GM19035 (cell line): ENCODE measurements around the gene TMC3.

Source experiments
- ATAC-seq: cut with Tn5 transposase; IDR thresholded peaks from one replicate; pipeline ENCODE4 v1.9.1; 2021; ENCODE audit not compliant: unreplicated experiment

The TMC3 gene

DNA sequence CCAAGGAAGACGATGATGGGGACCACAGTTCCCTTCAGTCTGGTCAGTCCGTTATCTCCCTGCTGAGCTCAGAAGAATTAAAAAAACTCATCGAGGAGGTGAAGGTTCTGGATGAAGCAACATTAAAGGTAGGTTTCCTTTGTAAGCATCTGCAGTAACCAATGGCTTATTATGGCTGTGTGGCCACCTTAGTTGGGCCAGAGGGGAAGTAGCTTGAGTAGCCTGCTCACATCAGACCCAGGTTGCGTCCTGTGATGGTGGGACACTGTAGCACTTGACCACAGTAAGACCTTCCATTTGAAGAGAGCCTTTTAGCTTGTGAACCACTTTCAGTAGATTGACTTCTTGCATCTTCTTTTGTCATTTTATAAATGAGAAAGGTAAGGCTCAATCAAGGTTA lies 72.6 kb downstream of the TMC3 start:
- ATAC-seq, result peak; percentile 23

DNA sequence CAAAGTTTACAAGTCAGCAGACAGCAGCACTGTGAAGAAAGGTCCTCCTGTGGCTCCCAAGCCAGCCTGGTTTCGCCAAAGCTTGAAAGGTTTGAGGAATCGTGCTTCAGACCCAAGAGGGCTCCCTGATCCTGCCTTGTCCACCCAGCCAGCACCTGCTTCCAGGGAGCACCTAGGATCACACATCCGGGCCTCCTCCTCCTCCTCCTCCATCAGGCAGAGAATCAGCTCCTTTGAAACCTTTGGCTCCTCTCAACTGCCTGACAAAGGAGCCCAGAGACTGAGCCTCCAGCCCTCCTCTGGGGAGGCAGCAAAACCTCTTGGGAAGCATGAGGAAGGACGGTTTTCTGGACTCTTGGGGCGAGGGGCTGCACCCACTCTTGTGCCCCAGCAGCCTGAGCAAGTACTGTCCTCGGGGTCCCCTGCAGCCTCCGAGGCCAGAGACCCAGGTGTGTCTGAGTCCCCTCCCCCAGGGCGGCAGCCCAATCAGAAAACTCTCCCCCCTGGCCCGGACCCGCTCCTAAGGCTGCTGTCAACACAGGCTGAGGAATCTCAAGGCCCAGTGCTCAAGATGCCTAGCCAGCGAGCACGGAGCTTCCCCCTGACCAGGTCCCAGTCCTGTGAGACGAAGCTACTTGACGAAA lies 74.3 kb downstream of the TMC3 start:
- no peak for ATAC-seq

DNA sequence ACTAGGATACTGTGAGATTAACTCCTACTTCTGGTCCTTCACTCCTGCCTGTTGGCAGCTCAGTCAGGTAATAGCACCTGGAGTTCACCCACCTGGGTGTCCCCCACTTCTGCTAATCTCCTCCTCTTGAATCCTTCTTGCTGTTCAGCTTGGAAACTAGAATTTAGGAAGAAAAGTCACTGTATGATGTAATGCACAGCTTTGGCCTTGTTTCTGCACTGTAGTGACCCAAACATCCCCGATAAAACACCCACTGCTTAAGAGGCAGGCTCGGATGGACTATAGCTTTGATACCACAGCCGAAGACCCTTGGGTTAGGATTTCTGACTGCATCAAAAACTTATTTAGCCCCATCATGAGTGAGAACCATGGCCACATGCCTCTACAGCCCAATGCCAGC lies 74.9 kb downstream of the TMC3 start:
- no peak for ATAC-seq

DNA sequence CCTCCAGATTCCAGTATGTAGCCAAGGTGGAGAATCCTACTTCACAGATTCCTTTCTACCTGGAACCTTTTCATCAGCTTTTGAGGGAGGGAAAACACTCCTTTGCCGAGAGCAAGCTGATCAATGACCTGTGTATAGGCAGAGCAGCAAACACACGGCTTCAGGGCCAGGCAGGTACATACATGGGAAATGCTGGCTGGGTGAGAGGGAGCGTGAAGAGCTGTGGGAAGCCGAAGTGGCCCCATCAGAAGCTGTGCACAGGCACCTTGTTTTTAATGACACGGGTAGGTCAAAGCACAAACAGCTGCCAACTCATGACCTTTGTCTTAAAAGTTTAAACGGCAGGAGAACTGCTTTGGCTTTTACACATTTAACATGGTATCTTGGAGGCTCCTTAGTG lies 75.4 kb downstream of the TMC3 start:
- ATAC-seq, result no peak

DNA sequence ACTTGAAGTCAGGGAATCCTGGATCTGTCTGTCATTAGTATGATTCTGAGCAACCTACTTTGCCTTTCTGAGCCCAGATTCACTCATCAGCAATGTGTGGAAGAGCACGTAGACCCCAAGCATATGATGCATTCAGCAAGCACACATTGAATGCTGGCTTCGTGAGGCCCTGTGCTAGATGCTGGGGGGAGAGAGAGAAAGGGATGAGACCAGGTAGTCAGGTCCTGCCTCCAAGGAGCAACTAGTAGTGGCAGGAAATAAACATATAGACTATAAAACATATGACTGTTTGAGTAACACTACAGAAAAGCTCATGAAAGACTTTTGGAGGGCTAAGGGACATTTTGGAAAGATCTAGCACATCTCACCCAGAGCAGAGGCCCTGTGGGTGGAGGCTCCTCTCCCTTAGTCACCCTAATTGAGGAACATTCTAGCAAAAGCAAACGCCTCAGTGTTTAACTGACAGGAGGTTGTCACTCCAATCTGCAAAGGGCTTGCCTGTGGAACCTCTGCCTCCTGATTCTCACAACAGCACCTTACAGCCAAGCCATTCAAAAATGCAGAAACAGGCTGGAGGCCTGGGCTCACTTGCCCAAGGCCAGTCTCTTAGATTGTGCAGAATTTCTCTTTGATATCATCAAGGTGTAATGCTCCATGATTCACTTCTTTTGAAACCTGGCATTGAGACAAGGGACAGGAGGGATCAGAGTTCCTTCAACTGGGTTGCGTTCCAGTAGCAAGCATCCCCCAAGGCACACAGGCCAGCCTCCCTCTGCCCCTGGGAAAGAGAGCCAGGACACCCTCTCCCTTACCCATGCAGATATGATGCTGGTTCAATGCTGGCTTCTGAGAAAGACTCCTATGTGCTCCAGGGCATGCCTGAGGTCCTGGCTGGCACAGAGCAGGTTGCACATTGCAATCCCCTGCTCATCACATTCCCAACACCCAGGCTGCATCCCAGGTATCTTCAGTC lies 76.1 kb downstream of the TMC3 start:
- no peak for ATAC-seq

DNA sequence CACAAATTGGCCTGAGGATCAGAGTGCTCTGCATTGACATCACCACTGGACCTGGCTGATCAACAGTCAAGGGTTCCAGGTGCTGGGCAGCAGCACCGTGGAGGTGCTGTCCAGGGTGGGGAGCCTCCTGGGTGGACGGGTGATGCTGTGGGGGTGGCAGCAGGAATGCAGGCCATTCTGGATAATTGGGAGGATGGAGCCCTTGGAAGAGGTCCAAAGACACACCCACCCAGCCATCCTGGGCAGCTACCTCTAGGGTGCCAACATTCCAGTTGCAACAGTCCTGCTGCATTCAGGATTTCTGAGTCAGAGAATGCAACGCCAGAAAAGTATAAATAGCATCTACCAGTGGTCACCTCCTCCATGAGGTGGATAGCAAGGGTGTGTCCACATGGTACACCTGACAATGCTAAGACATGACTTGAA lies 76.9 kb downstream of the TMC3 start:
- no peak for ATAC-seq

DNA sequence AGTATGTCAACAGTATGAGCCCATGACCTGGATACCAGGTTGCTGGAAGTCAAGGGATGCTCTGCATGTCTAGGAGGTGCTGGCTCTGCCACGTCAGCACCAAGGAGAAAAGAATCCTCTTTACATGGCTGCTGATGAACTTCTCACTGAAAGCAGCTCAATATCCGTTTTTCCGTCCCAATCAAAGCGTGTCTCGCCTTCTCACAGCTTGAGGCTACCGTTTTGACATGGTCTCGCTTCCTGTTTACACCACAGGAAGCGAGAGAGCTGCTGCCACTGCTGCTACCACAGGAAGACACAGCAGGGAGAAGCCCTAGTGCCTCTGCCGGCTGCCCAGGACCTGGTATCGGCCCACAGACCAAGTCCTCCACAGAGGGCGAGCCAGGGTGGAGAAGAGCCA lies 77.3 kb downstream of the TMC3 start:
- peak; percentile 39 for ATAC-seq

DNA sequence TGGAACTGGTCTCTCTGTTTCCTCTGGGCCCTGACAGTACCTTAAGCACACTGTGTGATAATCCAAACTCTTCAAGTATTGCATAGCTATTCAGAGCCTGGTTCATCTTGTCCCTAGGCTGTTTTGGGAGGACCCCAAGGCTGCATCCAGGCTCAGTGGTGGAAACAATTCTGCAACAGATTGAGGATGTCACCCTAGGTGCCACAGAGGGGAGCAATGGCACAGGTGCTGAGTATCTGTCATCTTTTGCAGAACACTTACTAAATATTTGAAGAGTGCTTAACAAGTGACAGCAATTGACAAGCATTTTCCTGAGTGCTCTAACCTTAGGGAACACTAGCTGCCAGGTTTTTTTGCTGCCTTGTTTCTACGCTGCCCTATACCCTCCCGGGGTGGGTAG lies 77.8 kb downstream of the TMC3 start:
- ATAC-seq, result no peak

DNA sequence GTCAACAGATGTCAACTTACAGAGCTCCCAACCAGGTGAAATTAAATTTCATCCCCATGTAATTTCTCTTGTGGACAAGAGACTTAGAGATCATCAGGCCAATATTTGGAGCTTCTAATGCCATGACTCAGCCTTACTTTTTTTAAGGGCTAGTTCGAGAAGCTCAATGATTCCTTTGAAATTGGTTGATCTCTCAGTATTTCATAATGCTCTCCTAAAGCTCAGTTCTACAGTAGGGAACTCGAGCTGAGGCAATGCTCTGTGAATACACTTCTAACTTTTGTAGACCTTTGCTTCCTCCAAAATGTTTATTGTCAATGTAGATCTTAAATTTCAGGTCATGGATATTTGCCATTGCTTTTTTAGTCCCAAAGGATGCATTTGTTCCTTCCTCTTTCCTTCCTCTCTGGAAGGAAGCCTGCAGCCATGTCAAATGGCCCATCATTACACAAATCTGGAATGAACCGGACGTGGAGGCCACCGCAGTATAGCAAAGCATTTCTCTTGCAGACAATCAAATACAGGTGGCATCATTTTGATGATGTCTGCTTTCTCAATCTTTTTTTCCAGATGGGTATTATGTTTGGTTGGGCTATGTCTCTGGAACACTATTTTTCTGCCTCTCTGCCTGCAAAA lies 78.4 kb downstream of the TMC3 start:
- no peak for ATAC-seq

DNA sequence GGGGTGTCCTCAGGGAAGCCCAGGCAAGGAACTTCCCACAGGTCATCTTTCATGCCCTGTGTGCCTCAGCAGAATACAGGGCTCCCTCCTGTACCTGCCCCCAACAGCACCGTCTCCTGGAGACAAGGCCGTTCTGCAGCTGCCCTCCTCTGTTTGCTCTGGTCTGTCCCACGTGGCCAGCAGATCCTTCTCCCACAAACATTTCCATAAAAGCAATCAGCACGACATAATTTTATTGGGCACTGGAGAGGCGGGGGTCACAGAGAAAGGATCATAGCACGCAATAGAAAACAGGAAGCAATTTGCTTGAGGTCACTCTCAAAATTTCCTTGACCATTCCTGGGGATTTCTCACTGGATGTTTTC lies 79.5 kb downstream of the TMC3 start:
- ATAC-seq, result no peak

DNA sequence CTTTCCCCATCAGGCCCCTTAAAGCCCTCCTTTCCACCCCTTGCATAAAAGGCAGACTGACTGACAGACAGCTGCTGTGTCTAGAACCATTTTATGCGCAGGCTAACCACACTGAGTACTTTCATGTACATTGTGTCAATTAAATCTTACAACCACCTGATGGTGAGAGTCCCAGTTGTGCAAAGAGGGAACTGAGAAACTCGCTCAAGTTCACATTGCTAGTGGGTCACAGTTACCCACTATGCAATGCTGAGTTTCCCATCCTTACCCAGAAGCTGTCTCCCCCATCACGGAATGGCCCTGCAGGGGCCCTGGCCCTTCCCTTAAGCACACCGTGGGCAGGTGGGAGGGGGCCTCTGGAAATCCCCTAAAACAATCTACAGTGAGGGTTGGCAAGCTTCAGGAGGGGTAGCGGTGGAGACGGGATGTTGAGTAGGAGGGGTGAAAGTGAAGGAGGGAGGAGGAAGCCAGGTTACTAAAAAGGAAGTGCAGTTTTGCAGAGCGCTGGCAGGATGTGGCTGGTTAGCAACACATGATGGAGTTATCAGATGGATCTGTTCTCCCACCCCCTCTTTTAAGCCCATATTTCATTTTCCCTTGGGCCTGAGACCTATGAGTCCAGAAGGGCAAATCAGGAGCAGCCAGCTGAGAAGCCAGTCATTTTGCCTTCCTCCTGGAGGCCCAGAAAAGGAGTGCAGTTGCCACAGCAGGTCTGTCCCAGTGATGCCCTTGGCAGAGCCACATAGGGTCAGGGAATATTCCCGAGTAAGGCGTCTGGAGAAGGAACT lies 80.1 kb downstream of the TMC3 start:
- peak; percentile 61 for ATAC-seq

DNA sequence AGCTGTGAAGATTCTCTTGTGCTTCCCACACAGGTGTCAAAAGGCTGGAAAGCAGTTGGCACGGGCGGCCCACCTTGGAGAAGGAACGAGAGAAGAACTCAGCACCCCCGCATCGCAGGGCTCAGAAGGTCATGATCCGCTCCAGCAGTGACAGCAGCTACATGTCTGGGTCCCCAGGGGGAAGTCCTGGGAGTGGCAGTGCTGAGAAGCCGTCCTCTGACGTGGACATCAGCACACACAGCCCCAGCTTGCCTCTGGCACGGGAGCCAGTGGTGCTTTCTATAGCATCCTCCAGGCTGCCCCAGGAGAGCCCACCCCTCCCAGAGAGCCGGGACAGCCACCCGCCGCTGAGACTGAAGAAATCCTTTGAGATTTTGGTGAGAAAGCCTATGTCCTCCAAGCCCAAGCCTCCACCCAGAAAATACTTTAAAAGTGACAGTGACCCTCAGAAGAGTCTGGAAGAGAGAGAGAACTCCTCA lies 81.5 kb downstream of the TMC3 start:
- ATAC-seq, result peak; percentile 41

DNA sequence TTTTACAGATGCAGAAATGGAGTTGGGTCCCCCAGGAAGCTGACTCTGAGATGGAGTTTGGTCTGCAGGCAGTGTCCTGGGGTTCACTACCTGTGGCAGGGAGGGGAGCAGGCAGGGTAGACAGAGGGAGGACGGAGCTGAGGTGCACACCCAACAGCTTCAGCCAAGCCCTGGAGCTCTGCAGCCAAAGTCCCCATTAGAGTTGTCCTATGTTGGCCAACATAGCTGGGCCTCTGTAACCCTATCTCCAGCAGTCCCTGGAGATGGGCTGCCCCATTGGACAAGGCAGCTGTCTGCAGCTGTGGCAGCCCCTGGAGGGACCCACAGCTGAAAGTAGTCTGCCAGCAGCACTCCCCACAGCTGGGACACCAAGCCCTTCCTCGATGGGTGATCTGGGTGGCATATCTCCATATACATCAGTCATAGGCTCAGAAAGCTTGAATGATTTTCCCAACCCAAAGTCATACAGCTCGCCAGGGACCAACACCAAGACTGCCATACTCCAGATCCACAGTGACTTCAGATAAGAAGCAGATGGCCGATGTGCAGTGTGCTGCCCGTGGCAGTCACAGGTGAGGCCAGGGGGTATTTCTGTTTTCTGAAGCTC lies 82.0 kb downstream of the TMC3 start:
- peak; percentile 2 for ATAC-seq

DNA sequence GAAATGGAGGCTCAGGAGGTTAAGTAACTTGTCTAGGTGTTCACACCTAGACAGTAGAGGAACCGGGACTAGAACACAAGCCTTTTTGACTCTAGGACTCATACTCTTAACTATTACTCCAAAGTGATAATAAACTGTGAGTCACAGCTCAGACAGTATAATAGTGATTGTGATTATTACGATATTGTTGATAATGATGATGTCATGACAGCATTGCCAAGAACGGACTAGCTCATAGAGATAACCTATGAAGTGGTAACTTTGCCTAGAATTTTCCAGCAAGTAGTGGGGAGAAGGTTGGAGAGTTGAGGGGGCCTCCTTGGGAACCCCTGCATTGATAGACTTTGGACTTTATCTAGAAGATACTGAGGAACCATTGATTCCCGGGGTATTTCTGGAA lies 84.1 kb downstream of the TMC3 start:
- no peak for ATAC-seq

DNA sequence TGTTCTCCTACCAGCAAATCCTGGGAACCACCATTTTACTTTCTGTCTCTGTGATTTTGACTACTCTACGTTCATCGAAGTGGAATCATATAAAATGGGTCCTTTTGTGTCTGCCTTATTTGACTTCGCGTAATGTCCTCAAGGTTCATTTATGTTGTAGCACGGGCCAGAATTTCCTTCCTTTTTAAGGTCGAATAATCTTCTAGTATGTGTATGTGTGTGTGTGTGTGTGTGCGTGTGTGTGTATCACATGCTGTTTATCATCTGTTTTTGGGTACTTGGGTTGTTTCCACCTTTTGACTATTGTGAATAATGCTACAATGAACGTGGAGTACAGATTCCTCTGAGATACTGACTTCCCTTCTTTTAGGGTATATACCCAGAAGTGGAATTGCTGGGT lies 85.4 kb downstream of the TMC3 start:
- no peak for ATAC-seq

DNA sequence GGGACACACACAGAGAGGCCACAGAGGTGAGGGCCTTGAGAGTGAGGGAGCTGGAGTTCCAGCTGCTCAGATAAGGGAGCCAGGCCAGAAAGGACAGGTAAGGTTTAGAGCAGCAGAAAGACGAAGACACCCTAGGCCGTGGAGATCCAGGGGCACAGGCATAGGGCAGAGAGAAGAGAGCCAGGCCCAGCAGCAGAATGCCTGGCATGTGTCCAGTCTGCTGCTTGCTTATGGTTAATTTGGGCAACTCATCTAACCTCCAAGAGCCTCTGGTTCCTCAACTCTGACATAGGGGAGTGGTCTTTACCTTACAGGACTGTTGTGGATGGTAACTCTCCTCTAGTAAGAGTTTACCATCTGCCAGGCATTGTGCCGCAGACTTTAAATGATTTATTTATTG lies 86.0 kb downstream of the TMC3 start:
- no peak for ATAC-seq

DNA sequence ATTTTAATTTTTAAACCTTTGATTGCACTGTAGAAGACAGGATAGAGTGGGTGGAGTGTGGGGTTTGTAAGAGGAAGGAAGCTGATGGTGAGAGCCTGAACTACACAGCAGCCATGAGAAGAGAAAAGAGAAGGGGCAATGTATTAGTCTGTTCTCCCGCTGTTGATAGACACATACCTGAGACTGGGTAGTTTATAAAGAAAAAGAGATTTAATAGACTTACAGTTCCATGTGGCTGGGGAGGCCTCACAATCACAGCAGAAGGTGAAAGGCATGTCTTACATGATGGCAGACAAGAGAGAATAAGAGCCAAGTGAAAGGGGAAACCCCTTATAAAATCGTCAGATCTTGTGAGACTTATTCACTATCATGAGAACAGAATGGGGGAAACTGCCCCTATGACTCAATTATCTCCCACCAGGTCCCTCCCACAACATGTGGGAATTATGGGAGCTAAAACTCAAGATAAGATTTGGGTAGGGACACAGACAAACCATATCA lies 87.3 kb downstream of the TMC3 start:
- ATAC-seq, result peak; percentile 53

DNA sequence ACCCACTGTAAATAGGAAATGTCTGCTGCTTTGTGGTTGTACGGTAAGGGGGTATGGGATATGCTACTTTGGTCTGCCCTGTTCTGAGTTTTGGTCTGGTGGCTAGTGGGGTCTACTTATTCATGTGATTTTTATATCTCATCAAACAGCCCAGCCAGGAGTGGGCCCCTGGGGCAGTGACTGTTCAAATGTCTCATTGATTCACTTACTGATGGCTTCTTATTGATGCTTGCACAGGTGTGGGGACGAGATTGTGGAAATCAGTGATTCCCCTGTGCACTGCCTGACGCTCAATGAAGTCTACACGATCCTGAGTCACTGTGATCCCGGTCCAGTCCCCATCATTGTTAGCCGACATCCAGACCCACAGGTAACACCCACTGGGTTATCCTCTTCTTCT lies 88.6 kb downstream of the TMC3 start:
- ATAC-seq, result no peak

DNA sequence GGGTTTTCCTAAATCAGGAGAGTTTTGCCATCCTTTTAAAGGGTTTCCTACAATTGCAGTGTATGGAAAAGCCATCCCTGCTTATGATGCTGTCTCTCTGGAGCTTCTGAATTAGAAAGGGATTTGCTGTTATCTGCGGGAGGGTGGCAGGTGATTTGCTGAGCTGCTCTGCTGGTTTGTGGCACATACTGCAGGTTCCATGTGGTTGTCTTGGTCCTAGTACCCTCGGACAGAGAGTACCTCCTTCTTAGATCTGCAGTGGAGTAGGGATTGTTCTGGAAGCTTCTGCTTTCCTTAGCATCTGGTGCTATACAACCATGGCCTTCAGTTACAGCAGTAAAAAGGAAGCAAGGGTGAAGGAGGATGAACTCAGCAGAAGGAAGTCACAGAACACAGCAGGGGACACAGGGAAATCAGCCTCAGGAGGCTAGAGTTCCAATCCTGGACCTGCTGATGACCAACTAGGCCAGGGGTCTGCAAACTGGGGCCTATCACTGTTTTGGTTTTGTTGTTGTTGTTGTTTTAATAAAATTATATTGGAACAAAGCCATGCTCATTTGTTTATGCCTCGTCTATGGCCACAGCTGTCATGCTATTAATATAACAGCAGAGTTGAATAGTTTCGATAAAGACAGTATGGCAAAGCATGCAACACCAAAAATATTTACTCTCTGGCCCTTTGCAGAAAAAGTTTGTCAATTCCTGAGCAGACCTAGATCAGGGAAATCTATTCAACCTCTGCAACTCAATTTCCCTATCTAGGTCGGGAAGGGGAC lies 89.6 kb downstream of the TMC3 start:
- ATAC-seq, result peak; percentile 69

DNA sequence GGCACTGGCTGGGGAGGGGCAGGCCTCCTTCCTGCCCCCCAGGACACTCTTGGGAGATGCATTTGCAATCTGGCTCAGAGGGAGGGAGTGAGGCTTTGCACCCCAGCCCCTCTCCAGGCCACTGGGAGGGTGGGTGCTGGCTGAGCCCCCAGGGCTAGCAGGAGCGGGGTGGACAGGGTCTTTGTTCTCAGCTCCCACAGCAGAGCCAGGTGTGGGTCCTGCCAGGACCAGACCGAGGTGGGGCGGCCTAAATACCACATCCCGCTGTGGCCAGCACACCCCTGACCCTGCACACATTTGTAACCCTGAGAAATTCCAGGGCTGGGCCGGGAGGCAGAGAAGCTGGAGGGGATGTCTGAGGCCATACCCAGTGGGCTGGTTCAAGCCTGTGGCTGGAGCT lies 91.1 kb downstream of the TMC3 start:
- ATAC-seq, result no peak
